Measurements from ENCODE around the gene C22orf15.
"Not testable (repeated sequence)": the region's sequence is repeated elsewhere in the genome, so short reads cannot be mapped to it uniquely, and the experiment has no call there.

The C22orf15 gene

GRCh38 chr22:23718371-23719165 is 44.2 kb upstream of the C22orf15 start:
- no peak for DNase-seq (ENCODE audit: low read depth)
- H3K4me3 ChIP-seq (ENCODE audit: control insufficient read depth, low read depth, low read length) = no peak overlapping the region
- TF ChIP-seq CTCF (IDR thresholded peaks at IDR 0.05; ENCODE audit: control insufficient read depth, insufficient read depth, low read depth, low read length, missing control alignments) = no peak

- no peak for TF ChIP-seq CTCF (IDR thresholded peaks at IDR 0.05; ENCODE audit: control insufficient read depth, insufficient read depth, low read depth, low read length, missing control alignments)
- no peak overlapping the region for H3K4me3 ChIP-seq (ENCODE audit: control insufficient read depth, low read depth, low read length)
- DNase-seq (ENCODE audit: low read depth) = no peak
These were observed 41.9 kb upstream of the C22orf15 start for GRCh38 chr22:23720855-23721254.

GRCh38 chr22:23722160-23722559 is 40.6 kb upstream of the C22orf15 start:
- no peak overlapping the region for H3K4me3 ChIP-seq (ENCODE audit: control insufficient read depth, low read depth, low read length)
- no peak for DNase-seq (ENCODE audit: low read depth)
- no peak for TF ChIP-seq CTCF (IDR thresholded peaks at IDR 0.05; ENCODE audit: control insufficient read depth, insufficient read depth, low read depth, low read length, missing control alignments)

- H3K4me3 ChIP-seq (ENCODE audit: control insufficient read depth, low read depth, low read length) = no peak overlapping the region
- no peak for TF ChIP-seq CTCF (IDR thresholded peaks at IDR 0.05; ENCODE audit: control insufficient read depth, insufficient read depth, low read depth, low read length, missing control alignments)
- no peak for DNase-seq (ENCODE audit: low read depth)
These were observed 40.1 kb upstream of the C22orf15 start for GRCh38 chr22:23722724-23723123.

- DNase-seq (ENCODE audit: low read depth) = not testable (repeated sequence)
These were observed 34.7 kb upstream of the C22orf15 start for GRCh38 chr22:23728108-23728507.

GRCh38 chr22:23737696-23738095 is 25.1 kb upstream of the C22orf15 start:
- H3K4me3 ChIP-seq (ENCODE audit: control insufficient read depth, low read depth, low read length) = no peak overlapping the region
- TF ChIP-seq CTCF (IDR thresholded peaks at IDR 0.05; ENCODE audit: control insufficient read depth, insufficient read depth, low read depth, low read length, missing control alignments) = no peak
- no peak for DNase-seq (ENCODE audit: low read depth)

More at GRCh38 chr22:23728108-23728507, 34.7 kb upstream of the C22orf15 start:
- H3K4me3 ChIP-seq (ENCODE audit: control insufficient read depth, low read depth, low read length) = not testable (repeated sequence)

GRCh38 chr22:23742505-23743264 is 20.1 kb upstream of the C22orf15 start:
- DNase-seq (ENCODE audit: low read depth) = no peak
- no peak for TF ChIP-seq CTCF (IDR thresholded peaks at IDR 0.05; ENCODE audit: control insufficient read depth, insufficient read depth, low read depth, low read length, missing control alignments)
- no peak overlapping the region for H3K4me3 ChIP-seq (ENCODE audit: control insufficient read depth, low read depth, low read length)

All from AG09309 (cell line).